Frontal cortex (tissue), 4 donors: ENCODE data around the gene RAB10. TPM values are rescaled to one million over a fixed set of nuclear protein-coding genes. Genes with fewer than 3 reads are reported as not detected.
A peak's percentile ranks its signal among the peaks of the same experiment; 100 is the strongest.
"Not testable (repeated sequence)": the region's sequence is repeated elsewhere in the genome, so short reads cannot be mapped to it uniquely, and the experiment has no call there.

Source experiments
- DNase-seq, 2 donors: peaks; one replicate each; pipeline ENCODE4 v3.0.0; 2012; ENCODE audit warnings: low spot score in 2 of 2
- FAIRE-seq: peaks from 2 replicates; lab custom pipeline; 2012; peaks lifted over from hg19 to GRCh38; lab: Jason Lieb, UNC
- total RNA-seq: library from RNA; depleted of rRNA; stranded (reverse); fragments of >200 nt; gene quantifications from one replicate; pipeline ENCODE4 v1.2.3, GENCODE V29; 2014
- donor health status: control.
- donor health status: control.
- donor health status: control.

The RAB10 gene
- total RNA-seq, 1 donor from 2014 or later, result 152 TPM

DNA sequence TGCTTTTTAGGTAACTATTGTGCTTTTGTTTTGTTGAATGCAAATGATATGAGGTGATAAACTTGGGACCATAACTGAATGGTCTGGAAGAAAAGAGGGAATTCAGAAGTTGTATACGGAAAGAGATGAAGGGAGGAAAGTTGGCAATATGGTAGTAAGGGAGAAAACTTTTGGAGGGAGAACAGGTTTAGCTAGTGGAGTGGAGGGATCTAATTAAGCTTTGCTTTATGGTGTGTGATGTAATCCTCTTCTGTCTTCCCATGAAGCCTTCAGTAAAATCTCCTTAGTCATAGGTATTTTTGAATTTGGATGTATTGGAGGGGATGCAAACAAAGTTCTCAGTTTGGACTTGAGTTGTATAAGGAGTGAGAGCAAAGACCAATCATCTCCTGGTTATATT, 20.2 kb upstream of the RAB10 start:
- FAIRE-seq, result no peak
- DNase-seq, result no peak

DNA sequence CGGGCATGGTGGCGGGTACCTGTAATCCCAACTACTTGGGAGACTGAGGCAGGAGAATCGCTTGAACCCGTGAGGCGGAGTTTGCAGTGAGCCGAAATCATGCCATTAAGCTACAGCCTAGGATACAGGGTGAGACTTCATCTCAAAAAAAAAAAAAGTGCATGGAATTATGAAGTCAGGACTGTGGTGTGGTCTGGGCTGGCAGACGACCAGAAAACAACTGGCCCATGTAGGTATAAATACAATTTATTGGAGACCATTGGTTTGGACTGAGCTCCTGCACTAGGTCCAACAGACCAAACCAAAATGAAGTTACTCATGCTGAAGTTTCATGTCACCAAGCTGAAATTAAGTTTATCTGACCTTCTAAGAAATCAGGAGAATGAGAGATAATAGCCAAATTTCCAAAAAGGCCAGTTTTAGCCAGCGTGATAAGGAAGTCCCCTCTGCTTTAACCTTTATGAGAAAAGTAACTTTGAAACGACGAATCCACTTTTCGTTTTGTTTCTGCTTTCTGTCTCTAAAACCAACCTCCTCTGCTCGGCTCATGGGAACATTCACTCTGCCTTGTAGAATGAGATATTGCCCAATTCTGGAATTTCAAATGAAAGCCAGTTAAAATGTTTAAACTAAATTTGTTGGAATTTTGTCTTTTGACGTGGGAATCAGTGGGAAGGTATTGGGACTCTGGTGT, 17.7 kb upstream of the RAB10 start:
- no peak for FAIRE-seq
- DNase-seq, result no peak

GRCh38 chr2:26016706-26017045, 17.2 kb upstream of the RAB10 start:
- not testable (repeated sequence) for FAIRE-seq

GRCh38 chr2:26017464-26018183, 16.3 kb upstream of the RAB10 start:
- FAIRE-seq (no peak), DNase-seq (no peak)

More at GRCh38 chr2:26016706-26017045, 17.2 kb upstream of the RAB10 start:
- DNase-seq, result not testable (repeated sequence)

GRCh38 chr2:26018184-26019055, 15.5 kb upstream of the RAB10 start:
- DNase-seq, result peak in 1 of 2 donors; percentile 59
- FAIRE-seq, result no peak

DNA sequence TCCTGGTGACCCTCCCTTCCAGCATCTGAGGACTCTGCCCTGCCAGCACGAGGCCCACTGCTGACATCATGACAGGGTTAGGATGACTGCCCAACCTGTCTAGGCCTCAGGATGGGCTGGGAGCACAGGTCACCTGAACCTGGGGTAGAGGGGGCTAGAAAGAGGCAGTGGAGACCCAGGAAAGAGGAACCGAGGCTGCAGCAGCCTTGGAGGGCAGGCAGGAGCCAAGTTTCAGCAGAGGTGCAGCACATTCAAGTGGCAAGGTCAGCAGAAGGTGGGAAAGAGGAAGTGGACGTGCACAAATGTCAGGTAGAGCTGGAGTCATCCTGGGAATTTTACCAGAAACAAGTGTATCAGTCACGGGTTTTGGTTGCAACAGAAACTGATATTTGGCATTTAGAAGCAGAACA, 13.6 kb upstream of the RAB10 start:
- DNase-seq (no peak), FAIRE-seq (no peak)

DNA sequence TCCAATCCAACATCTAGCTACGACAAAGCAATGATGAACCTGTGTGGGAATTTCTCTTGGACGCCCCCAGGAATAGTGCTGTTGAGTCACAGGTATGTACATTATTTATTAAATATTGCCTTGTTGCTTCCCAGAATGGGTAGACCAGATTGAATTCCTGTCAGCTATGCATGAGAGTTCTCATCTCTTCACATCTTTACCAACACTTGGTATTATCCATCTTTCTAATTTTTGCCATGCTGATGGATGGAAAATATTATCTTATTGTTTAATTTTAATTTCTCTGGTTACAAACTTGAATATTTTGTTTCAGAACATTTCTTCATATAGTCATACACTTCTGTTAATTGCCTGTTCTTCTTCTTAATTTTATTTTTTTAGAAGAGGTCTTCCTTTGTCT, 9.6 kb upstream of the RAB10 start:
- FAIRE-seq (no peak), DNase-seq (no peak)

- no peak for DNase-seq
- no peak for FAIRE-seq
These were observed 8.4 kb upstream of the RAB10 start for GRCh38 chr2:26025509-26025908.

DNA sequence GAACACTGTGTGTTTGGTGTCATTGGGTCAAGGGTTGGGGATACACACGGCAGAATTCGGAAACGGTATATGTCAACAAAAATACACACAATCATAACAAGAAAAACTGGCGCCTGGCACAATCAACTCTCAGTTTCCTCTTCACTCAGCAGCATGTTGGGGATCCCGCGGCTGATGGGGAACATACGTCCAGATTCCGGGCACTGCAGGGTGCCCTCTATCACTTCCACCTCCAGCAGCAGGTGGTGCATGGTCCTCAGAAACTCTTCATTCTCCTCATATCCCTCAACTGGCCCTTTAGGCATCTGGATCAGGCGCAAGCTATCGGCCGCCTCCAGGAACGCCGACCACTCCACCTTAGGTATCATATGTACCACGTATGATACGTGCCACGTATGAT, 5.8 kb upstream of the RAB10 start:
- not testable (repeated sequence) for FAIRE-seq, DNase-seq

GRCh38 chr2:26032586-26033269, 1.2 kb upstream of the RAB10 start:
- peak in 1 of 2 donors; percentile 44 for DNase-seq
- FAIRE-seq, result not testable (repeated sequence)

GRCh38 chr2:26033270-26033817, 540 bp upstream of the RAB10 start:
- DNase-seq (peak in 1 of 2 donors; percentile 38), FAIRE-seq (no peak)

GRCh38 chr2:26034637-26034992, 731 bp downstream of the RAB10 start:
- DNase-seq, result no peak
- no peak for FAIRE-seq

- peak in 1 of 2 donors; percentile 16 for DNase-seq
- FAIRE-seq, result no peak
These were observed 1.3 kb downstream of the RAB10 start for GRCh38 chr2:26035090-26035743.

DNA sequence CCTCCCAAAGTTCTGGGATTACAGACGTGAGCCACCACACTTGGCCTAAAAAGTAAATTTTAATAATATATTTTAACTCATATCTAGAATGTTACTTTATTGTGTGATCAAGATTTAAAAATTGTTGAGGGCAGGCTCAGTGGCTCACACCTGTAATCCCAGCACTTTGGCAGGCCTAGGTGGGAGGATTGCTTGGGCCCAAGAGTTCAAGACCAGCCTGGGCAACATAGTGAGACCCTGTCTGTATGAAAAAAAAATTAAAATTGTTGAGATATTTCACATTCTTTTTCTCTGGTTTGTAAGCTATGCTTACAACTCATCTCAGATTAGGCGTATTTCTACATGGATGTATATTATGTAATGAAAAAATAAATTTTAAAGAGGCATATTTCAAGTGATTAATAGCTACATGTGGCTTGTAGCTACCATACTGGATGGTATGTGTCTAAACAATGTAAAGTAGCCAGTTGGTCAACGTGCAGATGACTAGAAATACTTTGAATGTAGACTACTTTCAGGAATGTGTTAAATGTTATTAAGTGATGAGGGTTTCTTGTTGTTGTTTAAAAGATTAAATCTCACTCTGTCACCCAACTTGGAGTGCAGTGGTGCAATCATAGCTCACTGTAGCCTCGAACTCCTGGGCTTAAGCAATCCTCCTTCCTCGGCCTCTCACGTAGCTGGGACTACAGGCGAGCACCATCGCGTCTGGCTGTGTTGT, 5.9 kb downstream of the RAB10 start:
- FAIRE-seq (no peak), DNase-seq (no peak)

DNA sequence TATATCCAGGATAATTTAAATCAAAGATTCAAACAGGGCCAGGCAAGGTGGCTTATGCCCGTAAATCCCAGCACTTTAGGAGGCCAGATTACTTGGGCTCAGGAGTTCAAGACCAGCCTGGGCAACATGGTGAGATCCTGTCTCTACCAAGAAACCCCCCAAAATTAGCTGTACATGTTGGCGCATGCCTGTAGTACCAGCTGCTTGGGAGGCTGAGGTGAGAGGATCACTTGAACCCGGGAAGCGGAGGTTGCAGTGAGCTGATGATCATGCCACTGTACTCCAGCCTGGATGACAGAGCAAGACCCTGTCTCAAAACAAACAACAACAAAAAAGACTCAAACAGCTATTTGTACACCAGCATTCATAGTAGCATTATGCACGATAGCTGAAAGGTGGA, 9.2 kb downstream of the RAB10 start:
- FAIRE-seq (no peak), DNase-seq (no peak)

- FAIRE-seq (no peak), DNase-seq (no peak)
These were observed 10.2 kb downstream of the RAB10 start for GRCh38 chr2:26043862-26044696.

DNA sequence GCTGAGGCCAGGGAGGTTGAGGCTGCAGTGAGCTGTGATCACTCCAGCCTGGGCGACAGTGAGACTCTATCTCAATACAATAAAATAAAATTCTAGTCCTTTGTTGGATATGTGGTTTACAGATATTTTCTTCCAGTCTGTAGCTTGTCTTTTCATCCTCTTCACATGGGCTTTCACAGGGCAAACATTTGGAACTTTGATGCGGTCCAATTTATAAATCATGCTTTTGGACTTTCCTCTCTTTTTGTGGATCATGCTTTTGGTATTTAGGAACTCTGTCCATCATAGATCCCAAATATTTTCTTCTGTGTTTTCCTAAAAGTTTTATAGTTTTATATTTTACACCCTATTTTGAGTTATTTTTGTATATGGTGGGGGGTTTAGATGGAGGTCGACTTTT, 14.9 kb downstream of the RAB10 start:
- DNase-seq, result no peak
- no peak for FAIRE-seq

DNA sequence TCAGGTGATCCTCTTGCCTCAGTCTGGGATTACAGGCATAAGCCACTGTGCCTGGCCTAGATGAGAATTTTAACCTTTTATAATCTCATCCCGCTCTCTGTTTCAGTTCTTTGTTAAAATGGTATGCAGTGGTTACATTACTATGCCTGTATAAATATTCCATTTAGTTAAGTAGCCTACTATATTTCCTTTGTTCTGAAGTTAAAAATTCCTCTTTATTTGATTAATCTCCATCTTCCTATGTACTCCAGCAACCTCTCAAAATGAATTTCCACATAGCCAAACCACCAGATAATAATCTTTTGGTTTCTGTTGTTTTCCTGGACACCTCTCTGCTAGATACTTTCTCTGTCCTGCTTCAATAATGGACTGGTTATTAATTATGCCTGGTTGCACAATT, 15.8 kb downstream of the RAB10 start:
- FAIRE-seq (no peak), DNase-seq (no peak)
